ENCODE data around the gene BTBD7.
"Not testable (repeated sequence)": the region's sequence is repeated elsewhere in the genome, so short reads cannot be mapped to it uniquely, and the experiment has no call there.

The BTBD7 gene

DNA sequence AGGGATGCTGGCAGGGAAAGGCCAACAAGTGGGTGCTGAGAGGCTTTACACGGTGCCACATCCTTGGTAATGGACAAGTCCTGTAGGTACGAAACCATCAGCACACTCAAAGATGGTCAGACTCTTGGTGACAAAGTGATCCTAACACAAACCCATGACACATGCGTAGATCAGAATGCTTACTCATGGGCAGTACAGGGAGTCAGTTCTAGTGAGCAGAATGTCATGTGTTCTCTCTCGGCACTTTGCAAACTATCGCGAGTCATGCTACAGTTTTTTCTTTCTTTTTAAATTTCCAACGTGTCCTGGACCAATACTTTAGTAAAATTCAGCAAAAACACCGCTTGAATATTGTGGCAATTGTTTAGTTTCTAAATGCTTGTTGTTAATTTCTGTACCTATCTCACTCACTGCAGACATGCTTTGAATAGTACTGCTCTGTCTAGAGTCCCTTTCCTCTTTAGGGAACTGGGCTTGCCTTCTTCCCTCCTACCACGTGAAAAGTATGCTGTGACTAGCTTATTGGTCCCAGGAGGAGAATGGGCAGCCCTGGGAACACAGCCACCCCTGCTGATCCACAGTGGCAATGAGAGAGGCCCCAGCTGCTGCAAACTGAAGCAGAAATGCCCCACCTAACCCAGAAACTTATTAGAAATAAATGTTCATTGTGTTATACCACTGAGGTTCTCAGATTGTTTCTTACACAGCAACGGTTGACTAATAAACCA, 63.3 kb downstream of the BTBD7 start:
- no peaks in the 10 kb centered on the region for H3K27me3 Mint-ChIP-seq
- H3K4me3 Mint-ChIP-seq: no peak overlapping the region
- DNase-seq (ENCODE audit: low spot score in 2 of 2) (no peak), ATAC-seq (ENCODE audit: low read depth) (no peak)
- peaks cover 12% of the 10 kb centered on the region for H3K4me1 Mint-ChIP-seq
- peaks cover 13% of the 10 kb centered on the region for H3K36me3 Mint-ChIP-seq
- no peaks in the 10 kb centered on the region for H3K9me3 Mint-ChIP-seq
- peak overlapping the region; percentile 28 for H3K27ac Mint-ChIP-seq

- no peak overlapping the region for H3K4me3 Mint-ChIP-seq
- H3K36me3 Mint-ChIP-seq: peaks cover 15% of the 10 kb centered on the region
- DNase-seq (ENCODE audit: low spot score in 2 of 2) (no peak), ATAC-seq (ENCODE audit: low read depth) (no peak)
- peaks cover 15% of the 10 kb centered on the region for H3K4me1 Mint-ChIP-seq
- no peaks in the 10 kb centered on the region for H3K27me3 Mint-ChIP-seq
- H3K27ac Mint-ChIP-seq: peak overlapping the region; percentile 56
- no peaks in the 10 kb centered on the region for H3K9me3 Mint-ChIP-seq
These were observed 64.4 kb downstream of the BTBD7 start for GRCh38 chr14:93268406-93268805.

- ATAC-seq (ENCODE audit: low read depth) (no peak), DNase-seq (ENCODE audit: low spot score in 2 of 2) (no peak)
- Mint-ChIP-seq H3K4me1 (peaks cover 12% of the 10 kb centered on the region), H3K4me3 (no peak overlapping the region), H3K9me3 (no peaks in the 10 kb centered on the region), H3K36me3 (peaks cover 18% of the 10 kb centered on the region), H3K27ac (peak overlapping the region; percentile 56), H3K27me3 (no peaks in the 10 kb centered on the region)
These were observed 65.6 kb downstream of the BTBD7 start for GRCh38 chr14:93267149-93267711.

DNA sequence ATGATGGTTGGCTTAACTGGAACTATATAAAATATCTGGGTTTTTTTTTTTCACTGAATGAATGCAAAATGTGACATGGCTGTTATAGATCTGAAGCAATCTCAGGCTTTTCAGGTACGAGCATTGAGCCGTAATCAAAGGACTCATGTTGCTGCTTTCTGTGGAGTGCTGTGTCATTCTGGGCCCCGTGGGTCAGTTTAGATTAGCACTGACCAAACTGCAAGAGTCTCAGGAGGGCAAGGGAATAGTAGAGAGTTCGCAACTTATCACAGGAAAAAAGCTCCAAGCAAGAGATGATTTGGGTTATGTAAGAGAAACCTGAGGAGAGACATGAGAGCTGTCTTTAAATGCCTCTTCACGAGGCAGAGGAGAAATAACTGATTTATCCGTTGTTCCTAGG, 66.7 kb downstream of the BTBD7 start:
- no peak for DNase-seq (ENCODE audit: low spot score in 2 of 2)
- peaks cover 18% of the 10 kb centered on the region for H3K36me3 Mint-ChIP-seq
- H3K27me3 Mint-ChIP-seq: no peaks in the 10 kb centered on the region
- H3K4me1 Mint-ChIP-seq: peaks cover 12% of the 10 kb centered on the region
- H3K27ac Mint-ChIP-seq: no peak overlapping the region
- no peak overlapping the region for H3K4me3 Mint-ChIP-seq
- ATAC-seq (ENCODE audit: low read depth): no peak
- no peaks in the 10 kb centered on the region for H3K9me3 Mint-ChIP-seq

DNA sequence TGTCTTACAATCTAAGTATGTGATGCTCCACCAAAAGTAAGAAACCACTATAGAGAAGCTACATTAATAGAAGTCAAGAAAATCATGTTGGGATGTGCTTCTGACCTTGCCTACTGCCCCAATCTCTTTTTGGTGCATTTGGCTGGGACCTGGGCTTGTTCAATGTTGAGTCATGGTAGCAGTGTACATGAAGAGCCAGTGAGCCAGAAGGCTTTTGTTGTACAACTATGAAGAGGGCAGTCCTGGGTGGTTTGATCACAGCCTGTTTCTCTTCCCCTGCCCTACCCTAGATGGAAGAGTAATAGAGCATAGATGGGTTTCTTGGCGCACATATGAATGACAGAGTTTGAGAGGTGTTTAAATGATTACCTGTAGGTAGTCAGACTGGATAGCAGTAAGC, 69.4 kb downstream of the BTBD7 start:
- Mint-ChIP-seq H3K4me3 (no peak overlapping the region), H3K27ac (no peak overlapping the region), H3K27me3 (no peaks in the 10 kb centered on the region), H3K4me1 (peaks cover 12% of the 10 kb centered on the region), H3K36me3 (peaks cover 20% of the 10 kb centered on the region), H3K9me3 (no peaks in the 10 kb centered on the region)
- no peak for ATAC-seq (ENCODE audit: low read depth)
- DNase-seq (ENCODE audit: low spot score in 2 of 2): no peak

DNA sequence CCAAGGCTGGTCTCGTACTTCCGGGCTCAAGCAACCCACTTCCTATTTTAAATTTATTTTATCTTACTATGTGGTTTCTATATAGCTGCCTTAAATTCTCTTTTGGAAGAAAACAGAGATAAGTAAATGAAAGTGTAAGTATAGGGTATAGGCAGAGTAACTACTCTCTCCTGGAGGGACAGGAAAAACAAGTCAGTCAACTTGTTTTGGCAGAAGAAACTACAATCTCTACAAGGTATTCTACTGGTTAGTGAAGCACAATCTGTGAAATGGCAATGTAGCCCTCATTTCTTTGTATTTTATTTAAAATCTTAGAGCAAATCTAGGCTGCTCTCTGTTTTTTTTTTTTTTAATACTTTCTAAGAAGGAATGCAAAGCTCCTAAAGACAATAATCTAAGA, 70.4 kb downstream of the BTBD7 start:
- Mint-ChIP-seq H3K4me3 (no peak overlapping the region), H3K27ac (no peak overlapping the region), H3K4me1 (peaks cover 9% of the 10 kb centered on the region), H3K36me3 (peaks cover 20% of the 10 kb centered on the region), H3K9me3 (no peaks in the 10 kb centered on the region), H3K27me3 (no peaks in the 10 kb centered on the region)
- DNase-seq (ENCODE audit: low spot score in 2 of 2): no peak
- no peak for ATAC-seq (ENCODE audit: low read depth)

GRCh38 chr14:93249128-93249831, 83.6 kb downstream of the BTBD7 start:
- DNase-seq (ENCODE audit: low spot score in 2 of 2): no peak
- H3K36me3 Mint-ChIP-seq: peaks cover 26% of the 10 kb centered on the region
- no peaks in the 10 kb centered on the region for H3K27me3 Mint-ChIP-seq
- ATAC-seq (ENCODE audit: low read depth): no peak
- no peak overlapping the region for H3K4me3 Mint-ChIP-seq
- H3K27ac Mint-ChIP-seq: peak overlapping the region; percentile 13
- peaks cover 7% of the 10 kb centered on the region for H3K4me1 Mint-ChIP-seq
- H3K9me3 Mint-ChIP-seq: no peaks in the 10 kb centered on the region

- Mint-ChIP-seq H3K9me3 (no peaks in the 10 kb centered on the region), H3K36me3 (peaks cover 36% of the 10 kb centered on the region), H3K4me1 (peaks cover 7% of the 10 kb centered on the region), H3K27me3 (no peaks in the 10 kb centered on the region), H3K4me3 (no peak overlapping the region), H3K27ac (no peak overlapping the region)
- ATAC-seq (ENCODE audit: low read depth): no peak
- no peak for DNase-seq (ENCODE audit: low spot score in 2 of 2)
These were observed 86.3 kb downstream of the BTBD7 start for GRCh38 chr14:93246534-93246933.

DNA sequence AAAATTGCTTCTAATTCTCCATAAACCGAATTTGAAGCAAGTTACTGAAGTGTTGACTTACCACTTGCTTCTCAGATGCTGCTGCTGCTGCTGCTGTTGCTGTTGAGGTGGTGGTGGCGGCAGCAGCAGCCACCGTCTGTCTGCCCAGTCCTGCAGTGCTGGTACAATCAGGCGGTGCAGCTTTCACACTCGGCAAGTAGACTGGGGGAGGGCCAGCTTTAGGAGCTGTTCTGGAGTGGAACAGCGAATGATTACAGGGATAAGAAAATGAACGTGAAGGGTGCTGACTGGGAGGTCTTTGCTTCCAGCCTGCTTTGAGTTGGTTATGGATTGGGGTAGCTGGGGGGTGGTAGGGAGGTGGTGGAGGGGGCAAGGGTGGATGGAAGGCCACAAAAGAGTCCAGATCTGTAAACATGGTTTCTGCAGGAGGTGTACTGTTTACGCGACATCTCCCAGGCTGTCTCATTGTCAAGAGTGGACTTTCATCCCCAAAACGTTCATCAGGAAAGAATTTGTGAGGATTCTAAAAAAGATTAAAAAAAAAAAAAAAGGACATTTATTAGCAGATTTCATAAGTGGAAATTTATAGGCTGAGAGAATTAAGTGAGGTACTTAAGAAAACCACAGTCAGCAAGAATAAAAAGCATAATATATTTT, 86.9 kb downstream of the BTBD7 start:
- no peak overlapping the region for H3K4me3 Mint-ChIP-seq
- H3K27ac Mint-ChIP-seq: peak overlapping the region; percentile 4
- no peak for ATAC-seq (ENCODE audit: low read depth)
- H3K4me1 Mint-ChIP-seq: peaks cover 7% of the 10 kb centered on the region
- no peaks in the 10 kb centered on the region for H3K27me3 Mint-ChIP-seq
- H3K9me3 Mint-ChIP-seq: no peaks in the 10 kb centered on the region
- no peak for DNase-seq (ENCODE audit: low spot score in 2 of 2)
- H3K36me3 Mint-ChIP-seq: peaks cover 34% of the 10 kb centered on the region

GRCh38 chr14:93240678-93241000, 92.2 kb downstream of the BTBD7 start:
- ATAC-seq (ENCODE audit: low read depth) (no peak), DNase-seq (ENCODE audit: low spot score in 2 of 2) (no peak)
- no peaks in the 10 kb centered on the region for H3K9me3 Mint-ChIP-seq
- no peak overlapping the region for H3K27ac Mint-ChIP-seq
- peaks cover 17% of the 10 kb centered on the region for H3K36me3 Mint-ChIP-seq
- H3K4me1 Mint-ChIP-seq: no peaks in the 10 kb centered on the region
- H3K4me3 Mint-ChIP-seq: no peak overlapping the region
- H3K27me3 Mint-ChIP-seq: no peaks in the 10 kb centered on the region

- Mint-ChIP-seq H3K4me1 (peaks cover 2% of the 10 kb centered on the region), H3K36me3 (peaks cover 12% of the 10 kb centered on the region), H3K27me3 (no peaks in the 10 kb centered on the region), H3K27ac (no peak overlapping the region), H3K9me3 (no peaks in the 10 kb centered on the region), H3K4me3 (no peak overlapping the region)
- ATAC-seq (ENCODE audit: low read depth) (no peak), DNase-seq (ENCODE audit: low spot score in 2 of 2) (no peak)
These were observed 92.8 kb downstream of the BTBD7 start for GRCh38 chr14:93239869-93240677.

DNA sequence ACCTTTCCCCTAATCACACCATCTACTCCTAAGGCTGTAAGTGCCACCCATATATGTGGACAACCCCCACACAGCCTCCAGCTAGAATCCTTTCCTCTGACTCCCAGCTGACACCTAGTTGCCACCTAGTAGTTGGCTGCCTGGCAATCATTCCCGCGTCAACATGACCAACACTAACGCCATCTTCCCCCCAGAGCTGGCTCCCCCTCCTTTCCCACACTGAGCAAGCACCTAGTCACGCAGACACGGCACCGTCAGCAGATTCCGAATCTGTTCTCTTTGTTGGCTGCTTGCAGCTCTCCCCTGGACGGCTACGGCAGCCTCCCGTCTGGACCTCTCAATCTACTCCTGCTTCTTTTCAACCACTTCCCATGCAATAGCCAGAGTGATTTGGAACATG, 98.0 kb downstream of the BTBD7 start:
- H3K36me3 Mint-ChIP-seq: no peaks in the 10 kb centered on the region
- no peak overlapping the region for H3K4me3 Mint-ChIP-seq
- H3K9me3 Mint-ChIP-seq: no peaks in the 10 kb centered on the region
- peaks cover 5% of the 10 kb centered on the region for H3K27me3 Mint-ChIP-seq
- no peak overlapping the region for H3K27ac Mint-ChIP-seq
- H3K4me1 Mint-ChIP-seq: peaks cover 12% of the 10 kb centered on the region
- DNase-seq (ENCODE audit: low spot score in 2 of 2) (no peak), ATAC-seq (ENCODE audit: low read depth) (no peak)

GRCh38 chr14:93233078-93233477, 99.8 kb downstream of the BTBD7 start:
- peaks cover 12% of the 10 kb centered on the region for H3K4me1 Mint-ChIP-seq
- H3K27ac Mint-ChIP-seq; H3K4me3 Mint-ChIP-seq; H3K9me3 Mint-ChIP-seq; H3K36me3 Mint-ChIP-seq; ATAC-seq (ENCODE audit: low read depth); H3K27me3 Mint-ChIP-seq; DNase-seq (ENCODE audit: low spot score in 2 of 2): not testable (repeated sequence)

- no peak overlapping the region for H3K4me3 Mint-ChIP-seq
- peaks cover 12% of the 10 kb centered on the region for H3K4me1 Mint-ChIP-seq
- no peak overlapping the region for H3K27ac Mint-ChIP-seq
- DNase-seq (ENCODE audit: low spot score in 2 of 2): no peak
- H3K9me3 Mint-ChIP-seq: no peaks in the 10 kb centered on the region
- H3K27me3 Mint-ChIP-seq: peaks cover 5% of the 10 kb centered on the region
- no peak for ATAC-seq (ENCODE audit: low read depth)
- peaks cover 15% of the 10 kb centered on the region for H3K36me3 Mint-ChIP-seq
These were observed 100.7 kb downstream of the BTBD7 start for GRCh38 chr14:93232159-93232558.

Data from memory B cell (primary cell).